Vagina (tissue), 2 donors: ENCODE results near the gene USP1. TPM values are rescaled to one million over a fixed set of nuclear protein-coding genes. Genes with fewer than 3 reads are reported as not detected.

ENCODE experiments used
- DNase-seq, 2 donors: peaks; one replicate each; pipeline ENCODE4 v3.0.0-alpha.2; 2017; ENCODE audit errors: extremely low spot score in 2 of 2
- H3K27ac ChIP-seq: fragments of 200-600 bp; sonication (generic); one replicate; pipeline ENCODE4 v1.5.1; 2019
- H3K27me3 ChIP-seq: fragments of 200-600 bp; sonication (generic); one replicate; pipeline ENCODE4 v1.5.1; 2019
- H3K36me3 ChIP-seq, 2 donors: fragments of 200-600 bp; sonication (generic); one replicate each; pipeline ENCODE4 v1.5.1; 2017 to 2019
- H3K4me1 ChIP-seq: fragments of 200-600 bp; sonication (generic); one replicate; pipeline ENCODE4 v1.5.1; 2019
- H3K4me3 ChIP-seq, 2 donors: fragments of 200-600 bp; sonication (generic); 1 replicate in 1 of 2; 2 replicates in 1 of 2; pipeline ENCODE4 v1.5.1; 2016 to 2019
- H3K9me3 ChIP-seq: fragments of 200-600 bp; sonication (generic); one replicate; pipeline ENCODE4 v1.5.1; 2019
- POLR2A ChIP-seq, 2 donors: fragments of 450-650 bp; IDR thresholded peaks; one replicate each; pipeline ENCODE4 v1.6.1; 2017; ENCODE audit warnings: antibody characterized with exemption in 2 of 2, mild to moderate bottlenecking in 2 of 2, moderate library complexity in 2 of 2
- POLR2AphosphoS5 ChIP-seq, 2 donors: sonication (generic); formaldehyde crosslinking; IDR thresholded peaks; one replicate each; pipeline ENCODE4 v1.9.0; 2017; ENCODE audit warnings: antibody characterized with exemption in 2 of 2, mild to moderate bottlenecking in 2 of 2, low read depth in 1 of 2; ENCODE audit not compliant: insufficient read depth in 1 of 2
- intact Hi-C: fragments of 100-400 bp; cut with DNase I; formaldehyde crosslinking; loops from one replicate; pipeline ENCODE4 v1.15.1; 2023
- total RNA-seq: library from RNA; depleted of rRNA; stranded (reverse); fragments of >200 nt; gene quantifications from one replicate; pipeline ENCODE4 v1.2.3, GENCODE V29; 2016
- TF ChIP-seq, protein P1 (sequence below), 3 experiments: fragments of 450-650 bp in 2 of 3; fragments of 200-600 bp in 1 of 3; sonication (generic) in 1 of 3; IDR thresholded peaks; one replicate each; pipeline ENCODE4 v1.5.1; 2017 to 2019; ENCODE audit warnings: antibody characterized with exemption in 3 of 3, mild to moderate bottlenecking in 2 of 3, moderate library complexity in 2 of 3

Gene USP1
- total RNA-seq, 1 donor from 2014 or later, result 22.1 TPM

DNA sequence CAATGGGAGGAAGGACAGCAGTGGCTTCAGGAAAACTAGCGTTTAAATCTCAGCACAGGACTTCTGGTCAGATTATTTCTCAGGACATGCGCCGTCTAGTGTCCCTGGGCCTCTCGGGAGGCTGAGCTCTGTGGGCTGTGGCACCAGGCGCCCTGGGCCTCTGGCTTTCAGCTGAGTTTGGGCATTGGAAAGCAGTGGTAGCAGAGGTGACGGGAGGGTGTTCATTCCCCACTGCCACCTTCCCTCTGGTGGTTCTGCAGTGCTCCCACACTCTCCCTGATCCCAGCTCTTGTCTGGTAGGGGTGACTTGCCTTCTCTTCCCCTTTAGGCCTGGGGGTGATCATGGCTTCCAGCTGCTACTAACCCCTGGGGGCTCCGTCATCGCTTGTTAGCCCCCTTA lies 42.2 kb upstream of the USP1 start:
- Histone ChIP-seq H3K27ac (no peak overlapping the region), H3K4me3 (no peak overlapping the region), H3K4me1 (no peaks in the 10 kb centered on the region), H3K36me3 (no peaks in the 10 kb centered on the region), H3K9me3 (no peaks in the 10 kb centered on the region), H3K27me3 (no peaks in the 10 kb centered on the region)
- no peak for DNase-seq
- TF ChIP-seq, protein P1, sequence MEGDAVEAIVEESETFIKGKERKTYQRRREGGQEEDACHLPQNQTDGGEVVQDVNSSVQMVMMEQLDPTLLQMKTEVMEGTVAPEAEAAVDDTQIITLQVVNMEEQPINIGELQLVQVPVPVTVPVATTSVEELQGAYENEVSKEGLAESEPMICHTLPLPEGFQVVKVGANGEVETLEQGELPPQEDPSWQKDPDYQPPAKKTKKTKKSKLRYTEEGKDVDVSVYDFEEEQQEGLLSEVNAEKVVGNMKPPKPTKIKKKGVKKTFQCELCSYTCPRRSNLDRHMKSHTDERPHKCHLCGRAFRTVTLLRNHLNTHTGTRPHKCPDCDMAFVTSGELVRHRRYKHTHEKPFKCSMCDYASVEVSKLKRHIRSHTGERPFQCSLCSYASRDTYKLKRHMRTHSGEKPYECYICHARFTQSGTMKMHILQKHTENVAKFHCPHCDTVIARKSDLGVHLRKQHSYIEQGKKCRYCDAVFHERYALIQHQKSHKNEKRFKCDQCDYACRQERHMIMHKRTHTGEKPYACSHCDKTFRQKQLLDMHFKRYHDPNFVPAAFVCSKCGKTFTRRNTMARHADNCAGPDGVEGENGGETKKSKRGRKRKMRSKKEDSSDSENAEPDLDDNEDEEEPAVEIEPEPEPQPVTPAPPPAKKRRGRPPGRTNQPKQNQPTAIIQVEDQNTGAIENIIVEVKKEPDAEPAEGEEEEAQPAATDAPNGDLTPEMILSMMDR (IDR thresholded peaks at IDR 0.05), result no peak
- no peak for TF ChIP-seq POLR2A (IDR thresholded peaks at IDR 0.05)
- TF ChIP-seq POLR2AphosphoS5 (IDR thresholded peaks at IDR 0.05; ENCODE audit: insufficient read depth in 1 of 2, low read depth in 1 of 2), result no peak
- intact Hi-C loops, result no loop called here

GRCh38 chr1:62395291-62395690 lies 41.6 kb upstream of the USP1 start:
- Histone ChIP-seq H3K9me3 (no peaks in the 10 kb centered on the region), H3K27me3 (no peaks in the 10 kb centered on the region), H3K4me1 (no peaks in the 10 kb centered on the region), H3K4me3 (no peak overlapping the region), H3K27ac (no peak overlapping the region), H3K36me3 (no peaks in the 10 kb centered on the region)
- no peak for DNase-seq
- TF ChIP-seq POLR2AphosphoS5 (IDR thresholded peaks at IDR 0.05; ENCODE audit: insufficient read depth in 1 of 2, low read depth in 1 of 2), result no peak
- TF ChIP-seq, protein P1 (IDR thresholded peaks at IDR 0.05), result no peak
- TF ChIP-seq POLR2A (IDR thresholded peaks at IDR 0.05), result no peak
- intact Hi-C loops, result no loop called here

- TF ChIP-seq, protein P1 (IDR thresholded peaks at IDR 0.05), result no peak
- no peak for TF ChIP-seq POLR2A (IDR thresholded peaks at IDR 0.05)
- no peaks in the 10 kb centered on the region for H3K9me3 ChIP-seq
- no peak for DNase-seq
- H3K36me3 ChIP-seq, result no peaks in the 10 kb centered on the region
- no peak overlapping the region for H3K27ac ChIP-seq
- H3K4me1 ChIP-seq, result no peaks in the 10 kb centered on the region
- H3K4me3 ChIP-seq, result no peak overlapping the region
- no peaks in the 10 kb centered on the region for H3K27me3 ChIP-seq
- intact Hi-C loops, result no loop called here
These were observed 40.0 kb upstream of the USP1 start for GRCh38 chr1:62396871-62397270.

- DNase-seq, result no peak
- Histone ChIP-seq H3K27ac (no peak overlapping the region), H3K36me3 (no peaks in the 10 kb centered on the region), H3K4me1 (no peaks in the 10 kb centered on the region), H3K4me3 (no peak overlapping the region), H3K27me3 (no peaks in the 10 kb centered on the region), H3K9me3 (no peaks in the 10 kb centered on the region)
- TF ChIP-seq POLR2A (IDR thresholded peaks at IDR 0.05) (no peak), POLR2AphosphoS5 (IDR thresholded peaks at IDR 0.05; ENCODE audit: insufficient read depth in 1 of 2, low read depth in 1 of 2) (no peak)
- TF ChIP-seq, protein P1 (IDR thresholded peaks at IDR 0.05), result no peak
- intact Hi-C loops, result no loop called here
These were observed 39.5 kb upstream of the USP1 start for GRCh38 chr1:62397301-62397700.

DNA sequence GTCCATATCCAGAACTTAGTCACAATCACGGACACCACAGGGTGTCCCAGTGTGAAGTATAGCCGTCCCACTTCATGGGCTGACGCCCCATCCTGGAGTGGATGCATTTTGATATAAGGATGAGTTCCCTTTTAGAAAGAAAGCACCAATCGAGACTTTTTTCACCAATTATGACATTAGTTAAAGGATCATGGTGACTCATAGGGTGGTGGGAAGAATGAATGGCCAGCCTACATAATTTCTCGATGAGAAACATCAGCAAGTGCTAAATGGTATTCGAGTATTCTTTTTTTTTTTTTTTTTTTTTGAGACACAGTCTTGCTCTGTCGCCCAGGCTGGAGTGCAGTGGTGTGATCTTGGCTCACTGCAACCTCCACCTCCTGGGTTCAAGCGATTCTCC lies 38.5 kb upstream of the USP1 start:
- Histone ChIP-seq H3K4me1 (no peaks in the 10 kb centered on the region), H3K9me3 (no peaks in the 10 kb centered on the region), H3K36me3 (no peaks in the 10 kb centered on the region), H3K27me3 (no peaks in the 10 kb centered on the region), H3K27ac (no peak overlapping the region), H3K4me3 (no peak overlapping the region)
- intact Hi-C loops, result no loop called here
- no peak for TF ChIP-seq POLR2AphosphoS5 (IDR thresholded peaks at IDR 0.05; ENCODE audit: insufficient read depth in 1 of 2, low read depth in 1 of 2)
- no peak for DNase-seq
